ENCODE results near the gene CALB2.

- TF ChIP-seq CTCF (IDR thresholded peaks at IDR 0.05; ENCODE audit: insufficient read depth, low read length, poor library complexity, severe bottlenecking) (no peak), EZH2phosphoT487 (conservative IDR thresholded peaks at IDR 0.05; ENCODE audit: low read length) (no peak)
Measured at GRCh38 chr16:71424626-71425025, 66.1 kb downstream of the CALB2 start.

All from SU-DHL-6 (cell line).